Stimulated activated CD4-positive, alpha-beta T cell treated with anti-CD3 and anti-CD28 coated beads, Interleukin-1b, Interleukin-23, amount 100 ng/mL, for 48 hours (primary cell): Measurements from ENCODE around the gene RACK1.
"Not testable (repeated sequence)": the region's sequence is repeated elsewhere in the genome, so short reads cannot be mapped to it uniquely, and the experiment has no call there.

Experiments used
- DNase-seq: peaks from one replicate; pipeline ENCODE4 v3.0.0-alpha.2; 2020

The RACK1 gene

DNA sequence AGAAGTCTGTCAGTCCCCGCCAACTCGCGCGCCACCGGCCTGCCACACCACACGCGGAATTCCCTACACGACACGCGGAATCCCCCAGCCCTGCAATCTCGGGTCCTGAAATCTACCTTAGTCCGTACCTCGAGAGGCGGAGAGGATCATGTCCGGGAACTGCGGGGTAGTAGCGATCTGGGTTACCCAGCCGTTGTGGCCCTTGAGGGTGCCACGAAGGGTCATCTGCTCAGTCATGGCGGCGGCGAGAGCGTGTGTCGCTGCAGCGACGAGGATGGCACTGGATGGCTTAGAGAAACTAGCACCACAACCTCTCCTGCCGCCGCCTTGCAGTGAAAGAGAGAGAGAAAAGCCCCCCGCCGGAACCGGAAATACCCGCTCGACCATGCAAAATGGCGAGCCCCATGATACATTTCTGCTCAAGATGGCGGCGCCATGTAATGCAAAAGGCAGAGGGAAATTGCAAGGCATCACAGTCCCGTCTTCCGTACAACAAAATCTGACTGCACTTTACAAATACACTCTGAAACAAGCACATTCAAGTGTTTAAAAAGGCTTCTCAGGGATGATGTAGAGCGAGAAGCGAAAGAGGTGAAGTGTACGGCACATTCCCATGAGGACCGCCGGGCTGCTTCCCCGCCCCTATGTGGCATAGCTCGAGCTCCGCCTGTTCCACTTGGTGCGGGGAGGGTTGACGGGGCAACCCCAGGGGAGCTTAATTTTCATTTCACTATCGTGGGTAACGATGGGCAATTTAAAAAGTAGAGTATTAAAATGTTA is at the start of gene RACK1:
Gene RACK1 (minus strand): TSS at position 343 of the 780 bp plus-strand sequence. CDS start 106 bp downstream, at position 237.
- DNase-seq: peak; percentile 91

- DNase-seq: not testable (repeated sequence)
These were observed 43.6 kb upstream of the RACK1 start for GRCh38 chr5:181287331-181287730.

- not testable (repeated sequence) for DNase-seq
These were observed 42.4 kb upstream of the RACK1 start for GRCh38 chr5:181285962-181286705.

DNA sequence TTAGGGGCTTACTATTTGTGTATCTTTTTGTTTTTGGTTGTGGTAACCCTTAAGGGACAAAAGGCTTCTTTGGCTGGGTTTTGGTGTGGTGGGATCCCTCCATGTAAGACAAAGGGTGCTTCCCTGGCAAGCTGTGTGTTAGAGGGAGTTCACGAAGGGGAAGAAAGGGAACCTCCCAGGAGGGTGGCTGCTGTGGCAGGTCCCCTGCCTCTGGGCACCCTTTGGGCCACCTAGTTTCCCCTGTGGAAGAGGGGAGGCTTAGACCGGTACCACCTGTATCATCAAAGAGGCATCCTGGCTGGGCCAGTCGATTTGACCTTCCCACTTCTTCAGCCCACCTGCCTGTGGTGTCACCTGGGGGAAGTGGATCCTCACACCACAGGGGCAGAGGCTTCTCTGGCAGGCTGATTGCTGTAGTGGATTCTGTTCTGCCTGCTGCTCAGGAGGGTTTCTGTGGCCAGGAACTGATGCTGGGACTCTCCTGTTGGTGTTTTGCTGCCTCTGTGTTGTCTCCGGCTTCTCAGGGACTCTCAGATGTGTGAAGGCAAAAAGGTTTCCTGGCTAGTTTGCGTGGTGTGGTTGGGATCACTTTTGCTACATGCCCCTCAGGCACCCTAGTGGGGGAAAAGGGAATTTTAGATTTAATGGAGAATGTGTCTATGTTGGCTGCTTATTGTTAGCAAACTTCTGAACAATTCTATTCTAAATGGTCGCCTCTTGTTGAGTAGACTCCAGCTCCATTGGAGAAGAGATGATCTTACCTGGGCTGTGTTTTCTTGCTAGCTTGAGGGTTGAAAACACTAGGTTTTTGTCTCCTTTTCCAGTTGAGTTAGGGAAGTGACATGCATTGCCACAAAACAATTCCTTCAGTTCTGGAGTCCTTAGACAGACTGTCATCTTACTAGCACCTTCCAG is 40.4 kb upstream of the RACK1 start:
- DNase-seq: not testable (repeated sequence)

- DNase-seq: no peak
These were observed 39.6 kb upstream of the RACK1 start for GRCh38 chr5:181283347-181283746.

DNA sequence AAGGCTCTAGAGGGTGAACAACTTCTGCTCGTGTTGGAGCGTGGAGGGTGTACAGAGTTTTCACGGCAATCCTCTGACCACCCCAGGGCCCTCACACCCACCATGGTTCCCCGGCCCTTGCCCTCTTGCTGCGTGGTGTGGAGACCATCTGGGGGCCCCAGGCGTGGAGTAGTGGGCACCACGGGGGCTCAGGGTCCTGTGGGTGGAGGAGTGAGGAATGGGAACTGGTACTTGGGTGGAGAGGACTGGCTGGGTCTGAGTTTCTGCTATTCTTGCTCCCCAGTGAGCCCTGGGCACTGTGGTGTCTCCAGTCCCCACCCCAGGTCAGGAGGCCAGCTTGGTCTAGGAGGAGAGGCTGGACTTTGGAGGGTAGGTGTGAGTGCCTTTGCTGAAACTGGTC is 39.2 kb upstream of the RACK1 start:
- DNase-seq: no peak

GRCh38 chr5:181282415-181282814 is 38.7 kb upstream of the RACK1 start:
- DNase-seq: not testable (repeated sequence)

GRCh38 chr5:181281984-181282316 is 38.2 kb upstream of the RACK1 start:
- no peak for DNase-seq

DNA sequence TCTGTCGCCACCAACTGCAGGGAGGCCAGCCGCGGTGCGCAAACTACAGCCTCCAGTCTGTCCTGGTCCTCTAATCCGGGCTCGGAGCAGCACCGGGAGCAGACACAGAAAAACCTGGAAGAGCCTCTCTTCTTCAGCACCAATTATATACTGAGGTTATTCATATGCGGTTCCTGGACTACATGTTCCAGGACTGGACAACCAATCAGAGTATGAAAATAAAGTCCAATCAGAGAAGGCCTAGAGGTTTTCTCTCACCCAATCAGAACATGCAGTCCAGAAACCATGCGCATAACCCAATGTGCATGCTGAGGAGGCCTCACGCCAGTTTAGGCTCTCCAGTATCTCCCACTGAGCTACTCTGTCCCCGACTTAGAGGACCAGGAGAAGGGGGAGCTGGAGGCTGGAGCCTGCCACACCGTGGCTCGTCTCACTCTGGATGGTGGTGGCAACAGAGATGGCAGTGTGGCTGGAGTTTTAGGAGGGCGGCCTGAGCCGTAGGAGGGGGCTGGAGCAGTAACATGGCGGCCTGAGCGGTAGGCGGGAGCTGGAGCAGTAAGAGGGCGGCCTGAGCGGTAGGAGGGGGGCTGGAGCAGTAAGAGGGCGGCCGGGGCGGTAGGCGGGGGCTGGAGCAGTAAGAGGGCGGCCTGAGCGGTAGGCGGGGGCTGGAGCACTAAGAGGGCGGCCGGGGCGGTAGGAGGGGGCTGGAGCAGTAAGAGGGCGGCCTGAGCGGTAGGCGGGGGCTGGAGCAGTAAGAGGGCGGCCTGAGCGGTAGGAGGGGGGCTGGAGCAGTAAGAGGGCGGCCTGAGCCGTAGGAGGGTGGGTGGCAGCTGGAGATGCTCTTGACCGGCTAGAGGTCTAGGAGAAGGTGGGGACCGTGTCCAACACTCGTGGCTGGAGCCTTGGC is 37.6 kb upstream of the RACK1 start:
- no peak for DNase-seq

DNA sequence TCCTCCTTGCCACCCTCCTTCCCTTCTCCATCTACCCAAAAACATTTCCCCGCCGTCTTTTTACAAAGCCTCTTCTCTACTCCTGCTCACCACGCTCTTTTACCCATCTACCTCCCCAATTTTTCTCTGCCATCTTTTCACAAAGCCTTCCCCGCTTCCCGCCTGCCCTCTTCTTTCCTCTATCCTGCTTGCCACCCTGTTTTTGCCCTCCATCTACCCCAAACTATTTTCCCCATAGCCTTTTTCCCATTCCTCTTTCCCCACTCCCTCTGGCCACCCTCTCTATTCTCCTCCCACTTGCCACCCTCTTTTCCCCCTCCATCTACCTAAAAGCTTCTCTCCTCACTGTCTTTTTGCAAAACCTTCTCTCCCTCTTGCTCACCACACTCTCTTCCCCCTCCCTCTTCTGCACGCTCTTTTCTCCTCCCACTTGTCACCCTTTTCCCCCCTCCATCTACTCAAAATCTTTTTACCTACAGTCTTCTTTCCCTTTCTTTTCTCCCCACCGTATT is 36.6 kb upstream of the RACK1 start:
- no peak for DNase-seq

DNA sequence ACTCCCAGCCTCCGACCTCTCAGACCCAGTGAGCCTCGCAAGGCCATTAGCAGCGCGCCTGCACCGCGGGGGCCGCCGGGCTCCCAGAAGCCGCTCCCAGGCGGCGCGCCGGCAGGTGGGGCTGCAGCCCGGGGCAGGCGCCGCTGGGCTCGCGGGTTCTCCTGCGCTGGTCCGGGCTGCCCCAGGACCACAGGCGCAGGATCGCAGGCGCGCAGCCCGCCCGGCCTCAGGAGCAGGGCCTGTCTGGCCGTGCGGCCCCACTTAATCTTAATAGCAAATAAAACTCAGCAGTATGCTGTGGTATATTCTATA is 29.7 kb upstream of the RACK1 start:
- DNase-seq: not testable (repeated sequence)

GRCh38 chr5:181271081-181271480 is 27.4 kb upstream of the RACK1 start:
- DNase-seq: no peak

DNA sequence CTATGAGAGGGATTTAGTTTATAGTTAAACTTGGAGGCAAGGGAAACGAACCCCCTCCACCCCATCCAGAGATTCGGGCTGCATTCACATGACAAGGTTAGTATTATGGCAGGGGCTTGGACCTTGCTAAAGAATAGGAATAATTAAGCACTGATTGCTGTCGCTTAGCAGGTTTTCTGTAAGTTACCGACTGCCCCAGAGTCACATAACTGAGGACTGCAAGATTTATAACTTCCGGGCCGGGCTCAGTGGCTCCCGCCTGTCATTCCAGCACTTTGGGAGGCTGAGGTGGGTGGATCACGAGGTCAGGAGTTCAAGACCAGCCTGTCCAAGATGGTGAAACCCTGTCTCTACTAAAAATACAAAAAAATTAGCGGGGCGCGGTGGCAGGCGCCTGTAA is 24.2 kb upstream of the RACK1 start:
- DNase-seq: not testable (repeated sequence)

DNA sequence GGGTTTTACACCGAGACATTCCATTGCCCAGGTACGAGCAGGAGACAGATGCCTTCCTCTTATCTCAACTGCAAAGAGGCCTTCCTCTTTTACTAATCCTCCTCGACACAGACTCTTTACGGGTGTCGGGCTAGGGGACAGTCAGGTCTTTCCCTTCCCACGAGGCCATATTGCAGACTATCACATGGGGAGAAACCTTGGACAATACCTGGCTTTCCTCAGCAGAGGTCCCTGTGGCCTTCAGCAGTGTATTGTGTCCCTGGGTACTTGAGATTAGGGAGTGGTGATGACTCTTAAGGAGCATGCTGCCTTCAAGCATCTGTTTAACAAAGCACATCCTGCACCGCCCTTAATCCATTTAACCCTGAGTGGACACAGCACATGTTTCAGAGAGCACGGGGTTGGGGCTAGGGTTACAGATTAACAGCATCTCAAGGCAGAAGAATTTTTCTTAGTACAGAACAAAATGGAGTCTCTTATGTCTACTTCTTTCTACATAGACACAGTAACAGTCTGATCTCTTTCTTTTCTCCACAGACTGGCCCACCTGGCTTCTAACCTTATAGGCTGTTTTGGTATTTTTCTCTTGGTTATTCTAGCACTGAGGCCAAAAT is 23.7 kb upstream of the RACK1 start:
- not testable (repeated sequence) for DNase-seq

- no peak for DNase-seq
These were observed 21.5 kb upstream of the RACK1 start for GRCh38 chr5:181265092-181265671.

GRCh38 chr5:181263633-181264032 is 19.9 kb upstream of the RACK1 start:
- DNase-seq: no peak

DNA sequence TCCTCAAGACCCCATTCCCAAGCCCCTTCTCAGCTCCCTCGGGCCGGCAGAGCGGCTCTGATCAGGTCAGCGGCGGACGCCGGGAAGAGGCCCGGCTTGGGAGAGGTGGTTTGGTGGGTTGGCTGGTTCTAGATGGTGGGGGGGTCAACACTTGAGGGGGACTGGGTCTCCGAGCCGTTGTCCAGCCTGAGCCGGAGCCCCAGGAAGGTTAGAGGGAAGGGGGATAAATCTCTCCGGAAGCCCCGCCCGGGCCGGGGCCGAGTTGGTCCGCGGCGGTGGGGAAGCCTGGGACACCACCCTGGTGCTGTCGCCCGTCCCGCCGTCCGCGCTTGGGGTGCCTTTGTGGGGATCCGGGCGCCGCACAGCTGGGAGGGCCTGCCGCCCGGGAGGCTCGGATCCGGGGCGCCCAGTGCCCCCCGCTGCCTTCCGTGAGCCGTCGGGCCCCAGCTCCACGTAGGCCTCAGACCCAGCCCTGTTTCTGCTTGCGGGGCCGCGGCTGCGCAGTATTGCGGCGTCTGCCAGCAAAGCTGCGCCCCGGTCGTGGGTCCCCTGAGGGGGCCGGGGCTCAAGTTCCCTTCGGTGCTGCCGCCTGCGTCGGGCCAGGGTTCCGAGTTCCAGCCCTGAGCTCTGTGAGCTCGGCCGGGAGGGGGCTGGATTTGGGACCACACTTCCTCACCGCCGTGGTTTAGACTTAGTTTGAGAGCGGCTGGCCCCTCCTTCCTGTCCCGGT is 17.8 kb upstream of the RACK1 start:
- peak; percentile 69 for DNase-seq

DNA sequence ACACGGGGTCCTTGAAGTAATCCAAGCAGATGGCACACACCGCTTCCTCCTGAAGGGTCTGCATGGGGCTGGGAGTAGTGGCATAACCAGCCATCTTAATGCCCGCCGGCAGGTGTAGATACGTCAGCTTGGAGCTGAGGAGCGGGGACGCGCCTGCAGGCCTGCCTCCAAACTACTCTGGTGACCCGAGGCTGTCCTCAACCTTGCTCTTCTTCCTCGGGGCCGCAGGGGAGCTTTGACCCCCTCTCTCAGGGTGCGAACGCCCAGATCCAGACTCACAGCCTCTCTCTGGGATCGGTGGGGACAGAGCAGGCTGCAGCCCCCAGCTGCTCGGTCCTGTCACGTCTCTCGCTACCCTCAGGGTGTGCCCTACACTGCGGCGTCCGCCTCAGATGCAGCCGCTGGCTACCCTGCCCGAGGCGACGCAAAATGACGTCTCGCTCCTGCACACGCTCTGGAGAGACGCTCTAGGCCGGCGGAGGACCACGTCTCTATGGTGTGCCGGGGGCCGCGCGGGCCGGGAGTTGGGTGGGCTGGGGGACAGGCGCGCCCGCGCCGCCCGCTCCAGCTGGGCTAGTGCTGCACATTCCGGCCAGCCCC is 17.1 kb upstream of the RACK1 start, which contains the start of gene TRIM52:
Gene TRIM52 (minus strand): TSS at position 424 of the 600 bp plus-strand sequence. CDS start 330 bp downstream, at position 94.
- DNase-seq: peak; percentile 92

DNA sequence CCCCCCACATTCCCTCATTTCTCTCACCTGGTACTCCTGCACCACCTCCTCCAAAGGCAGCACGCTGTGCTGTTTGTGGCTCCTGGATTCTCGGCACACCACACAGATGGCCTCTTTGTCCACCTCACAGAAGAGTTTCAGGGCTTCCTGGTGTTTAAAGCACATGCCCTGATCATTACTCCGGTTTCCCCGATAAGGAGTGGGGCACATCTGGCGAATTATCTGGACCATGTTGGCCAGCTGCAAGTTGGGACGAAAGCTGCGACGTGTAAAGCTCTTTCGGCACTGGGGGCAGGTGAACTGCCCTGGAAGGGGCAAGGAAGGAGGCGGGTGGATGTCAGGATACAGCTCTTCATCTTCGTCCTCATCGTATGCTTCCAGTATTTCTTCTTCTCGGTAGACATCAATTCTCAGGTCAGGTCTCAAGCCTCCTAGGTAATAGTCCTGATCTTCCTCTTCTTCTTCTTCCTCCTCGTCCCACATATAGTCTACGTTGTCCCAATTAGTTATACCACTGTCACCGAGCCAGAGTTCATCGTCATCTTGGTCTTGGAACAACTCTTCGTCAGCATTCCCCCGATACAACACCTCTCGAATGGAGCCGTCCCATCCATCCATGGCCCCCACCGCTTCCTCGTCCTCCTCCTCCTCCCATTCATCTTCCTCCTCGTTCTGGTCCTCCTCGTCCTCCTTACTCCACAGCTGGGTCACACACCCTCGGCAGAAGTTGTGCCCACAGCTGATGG is 16.4 kb upstream of the RACK1 start:
- DNase-seq: no peak
